ENCODE measurements around the gene RPS6KA4.
"Not testable (repeated sequence)": the region's sequence is repeated elsewhere in the genome, so short reads cannot be mapped to it uniquely, and the experiment has no call there.

Gene RPS6KA4

DNA sequence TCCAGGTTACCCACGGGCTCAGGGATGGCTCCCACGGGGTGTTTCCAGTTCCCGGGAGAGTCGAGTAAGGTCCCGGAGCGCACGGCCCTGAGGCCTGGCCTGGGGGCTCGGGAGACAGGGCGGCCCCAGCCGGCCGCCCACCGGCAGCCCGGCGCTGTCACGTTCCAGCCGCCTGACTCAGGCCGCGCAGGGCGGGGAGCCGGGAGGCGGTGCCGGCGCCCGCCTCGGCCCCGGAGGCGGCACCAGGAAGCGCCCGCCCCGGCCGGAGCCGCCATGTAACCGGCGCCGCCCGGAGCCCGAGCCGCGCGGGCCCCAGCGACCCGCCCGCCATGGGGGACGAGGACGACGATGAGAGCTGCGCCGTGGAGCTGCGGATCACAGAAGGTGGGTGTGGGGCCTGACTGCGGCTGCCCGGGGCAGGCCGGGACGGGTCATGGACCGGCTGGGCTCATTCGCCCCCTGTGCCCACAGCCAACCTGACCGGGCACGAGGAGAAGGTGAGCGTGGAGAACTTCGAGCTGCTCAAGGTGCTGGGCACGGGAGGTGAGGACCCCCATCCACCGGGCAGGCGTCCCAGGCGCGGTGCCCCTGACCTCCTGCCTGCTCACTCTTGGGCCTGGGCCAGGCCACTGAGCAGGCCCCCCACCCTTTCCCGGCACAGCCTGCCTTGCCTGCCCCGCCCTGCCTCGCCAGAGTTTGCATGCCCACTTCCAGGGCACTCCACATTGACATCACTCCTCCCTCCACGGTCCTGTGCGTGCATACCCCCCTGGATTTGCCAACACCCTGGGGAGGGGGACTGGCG is at the start of gene RPS6KA4:
Gene RPS6KA4, plus strand, starts transcription at position 256 of the 805 bp plus-strand sequence. Its CDS starts 74 bp downstream, at position 330.
- DNase-seq (ENCODE audit: low read depth): no peak

DNA sequence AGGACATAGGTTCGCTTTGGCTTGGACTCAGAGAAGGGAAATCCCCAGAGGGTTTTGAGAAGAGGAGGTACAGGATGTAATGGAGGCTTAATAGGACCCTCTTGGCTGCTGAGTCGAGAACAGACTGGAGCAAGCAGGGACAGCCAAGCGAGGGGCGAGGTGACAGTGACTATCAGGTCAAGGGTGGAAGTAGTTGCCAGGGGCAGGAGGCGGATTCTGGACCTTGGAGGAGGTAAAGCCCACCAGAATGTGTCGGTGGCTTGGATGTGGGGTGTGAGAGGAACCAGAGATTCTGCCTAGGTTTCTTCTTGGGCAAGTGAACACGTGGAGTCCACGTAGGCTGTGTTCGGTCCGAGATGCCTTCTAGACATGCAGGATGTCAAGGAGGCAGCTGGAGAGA is 46.0 kb upstream of the RPS6KA4 start:
- no peak for DNase-seq (ENCODE audit: low read depth)

DNA sequence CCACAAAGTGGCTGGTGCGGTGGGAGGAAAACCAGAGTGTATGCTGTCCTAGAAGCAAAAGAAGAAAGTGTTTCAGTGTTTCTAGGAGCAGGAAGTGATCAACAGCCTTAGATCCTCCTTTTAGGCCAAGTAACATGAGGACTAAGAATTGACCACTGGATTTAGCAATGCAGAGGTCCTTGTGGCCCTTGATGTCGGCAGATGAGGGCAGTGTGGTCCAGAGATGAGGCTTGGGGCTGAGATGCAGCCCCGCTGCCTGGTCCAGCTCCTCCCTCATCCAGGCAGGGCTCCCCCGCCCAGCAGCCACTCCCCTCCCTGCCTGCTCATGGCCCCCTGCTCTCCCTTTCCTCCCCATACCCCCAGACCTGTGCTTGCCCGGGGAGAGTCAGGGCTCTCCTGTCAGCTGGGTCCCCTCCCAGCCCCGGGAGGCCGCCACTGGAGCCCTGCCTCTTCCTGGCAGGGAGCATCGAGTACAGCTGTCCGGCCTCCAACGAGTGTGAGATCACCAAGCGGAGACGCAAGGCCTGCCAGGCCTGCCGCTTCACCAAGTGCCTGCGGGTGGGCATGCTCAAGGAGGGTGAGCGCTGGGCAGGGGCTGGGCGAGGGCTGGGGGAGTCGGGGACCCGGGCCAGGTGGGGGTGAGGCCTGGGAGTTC is 45.3 kb upstream of the RPS6KA4 start:
- DNase-seq (ENCODE audit: low read depth): no peak

DNA sequence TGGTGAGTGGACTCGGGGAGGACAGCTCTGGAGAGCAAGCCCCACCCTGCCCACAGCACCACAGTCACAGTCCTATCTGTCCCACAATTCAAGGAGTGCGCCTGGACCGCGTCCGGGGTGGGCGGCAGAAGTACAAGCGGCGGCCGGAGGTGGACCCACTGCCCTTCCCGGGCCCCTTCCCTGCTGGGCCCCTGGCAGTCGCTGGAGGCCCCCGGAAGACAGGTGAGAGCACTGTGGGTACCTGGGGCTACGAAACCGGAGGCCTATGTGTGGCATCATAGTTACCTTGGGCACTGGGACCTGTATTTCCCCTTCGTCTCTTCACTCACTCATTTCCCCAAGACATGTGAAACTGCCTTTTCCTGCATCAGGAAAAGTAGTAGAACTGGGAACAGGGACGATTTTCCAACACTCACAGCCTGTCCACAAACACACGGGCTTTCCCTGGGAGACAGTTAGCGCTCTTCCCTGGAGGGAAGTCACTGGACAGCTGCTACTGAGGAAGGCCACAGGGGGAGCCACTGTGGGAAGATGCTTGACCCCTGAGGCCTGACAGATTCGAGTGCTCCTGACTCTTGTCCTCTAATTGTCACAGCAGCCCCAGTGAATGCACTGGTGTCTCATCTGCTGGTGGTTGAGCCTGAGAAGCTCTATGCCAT is 44.7 kb upstream of the RPS6KA4 start:
- no peak for DNase-seq (ENCODE audit: low read depth)

DNA sequence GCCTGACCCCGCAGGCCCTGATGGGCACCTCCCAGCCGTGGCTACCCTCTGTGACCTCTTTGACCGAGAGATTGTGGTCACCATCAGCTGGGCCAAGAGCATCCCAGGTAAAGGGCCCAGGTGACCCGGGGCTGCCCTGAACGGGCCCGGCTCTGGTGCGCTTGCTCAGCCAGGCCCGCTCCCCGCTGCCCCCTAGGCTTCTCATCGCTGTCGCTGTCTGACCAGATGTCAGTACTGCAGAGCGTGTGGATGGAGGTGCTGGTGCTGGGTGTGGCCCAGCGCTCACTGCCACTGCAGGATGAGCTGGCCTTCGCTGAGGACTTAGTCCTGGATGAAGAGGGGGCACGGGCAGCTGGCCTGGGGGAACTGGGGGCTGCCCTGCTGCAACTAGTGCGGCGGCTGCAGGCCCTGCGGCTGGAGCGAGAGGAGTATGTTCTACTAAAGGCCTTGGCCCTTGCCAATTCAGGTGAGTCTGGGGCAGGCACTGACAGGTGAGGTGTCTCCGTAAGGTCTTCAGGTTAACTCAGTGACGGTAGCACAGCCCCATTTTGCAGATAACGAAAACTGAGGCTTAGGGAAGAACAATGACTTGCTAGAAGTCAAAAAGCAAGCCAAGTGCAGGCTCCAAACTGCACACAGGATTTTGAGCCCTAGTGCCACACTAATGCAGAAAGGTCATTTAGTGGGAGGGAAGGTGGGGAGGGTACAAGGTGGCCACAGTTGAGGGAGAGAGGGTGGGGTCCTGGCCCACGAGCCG is 44.0 kb upstream of the RPS6KA4 start:
- no peak for DNase-seq (ENCODE audit: low read depth)

DNA sequence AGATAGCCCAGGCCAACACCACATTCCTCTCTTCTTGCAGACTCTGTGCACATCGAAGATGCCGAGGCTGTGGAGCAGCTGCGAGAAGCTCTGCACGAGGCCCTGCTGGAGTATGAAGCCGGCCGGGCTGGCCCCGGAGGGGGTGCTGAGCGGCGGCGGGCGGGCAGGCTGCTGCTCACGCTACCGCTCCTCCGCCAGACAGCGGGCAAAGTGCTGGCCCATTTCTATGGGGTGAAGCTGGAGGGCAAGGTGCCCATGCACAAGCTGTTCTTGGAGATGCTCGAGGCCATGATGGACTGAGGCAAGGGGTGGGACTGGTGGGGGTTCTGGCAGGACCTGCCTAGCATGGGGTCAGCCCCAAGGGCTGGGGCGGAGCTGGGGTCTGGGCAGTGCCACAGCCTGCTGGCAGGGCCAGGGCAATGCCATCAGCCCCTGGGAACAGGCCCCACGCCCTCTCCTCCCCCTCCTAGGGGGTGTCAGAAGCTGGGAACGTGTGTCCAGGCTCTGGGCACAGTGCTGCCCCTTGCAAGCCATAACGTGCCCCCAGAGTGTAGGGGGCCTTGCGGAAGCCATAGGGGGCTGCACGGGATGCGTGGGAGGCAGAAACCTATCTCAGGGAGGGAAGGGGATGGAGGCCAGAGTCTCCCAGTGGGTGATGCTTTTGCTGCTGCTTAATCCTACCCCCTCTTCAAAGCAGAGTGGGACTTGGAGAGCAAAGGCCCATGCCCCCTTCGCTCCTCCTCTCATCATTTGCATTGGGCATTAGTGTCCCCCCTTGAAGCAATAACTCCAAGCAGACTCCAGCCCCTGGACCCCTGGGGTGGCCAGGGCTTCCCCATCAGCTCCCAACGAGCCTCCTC is 43.1 kb upstream of the RPS6KA4 start:
- not testable (repeated sequence) for DNase-seq (ENCODE audit: low read depth)

DNA sequence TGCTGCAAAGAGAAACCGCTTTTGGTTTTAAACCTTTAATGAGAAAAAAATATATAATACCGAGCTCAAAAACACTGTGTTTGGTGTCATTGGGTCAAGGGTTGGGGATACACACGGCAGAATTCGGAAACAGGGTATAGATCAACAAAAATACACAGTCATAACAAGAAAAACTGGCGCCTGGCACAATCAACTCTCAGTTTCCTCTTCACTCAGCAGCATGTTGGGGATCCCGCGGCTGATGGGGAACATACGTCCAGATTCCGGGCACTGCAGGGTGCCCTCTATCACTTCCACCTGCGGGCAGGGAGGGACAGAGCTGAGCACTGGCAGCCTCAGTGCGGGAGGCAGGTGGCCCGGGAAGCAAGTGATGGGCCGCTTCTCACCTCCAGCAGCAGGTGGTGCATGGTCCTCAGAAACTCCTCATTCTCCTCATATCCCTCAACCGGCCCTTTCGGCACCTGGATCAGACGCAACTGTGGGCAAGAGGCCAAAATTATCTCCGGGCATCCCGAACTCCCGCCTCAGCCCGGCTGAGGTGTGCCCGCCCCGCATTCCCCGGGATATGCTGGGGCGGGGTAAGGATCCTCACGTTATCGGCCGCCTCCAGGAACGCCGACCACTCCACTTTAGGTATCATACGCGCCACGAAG is 42.2 kb upstream of the RPS6KA4 start:
- no peak for DNase-seq (ENCODE audit: low read depth)

DNA sequence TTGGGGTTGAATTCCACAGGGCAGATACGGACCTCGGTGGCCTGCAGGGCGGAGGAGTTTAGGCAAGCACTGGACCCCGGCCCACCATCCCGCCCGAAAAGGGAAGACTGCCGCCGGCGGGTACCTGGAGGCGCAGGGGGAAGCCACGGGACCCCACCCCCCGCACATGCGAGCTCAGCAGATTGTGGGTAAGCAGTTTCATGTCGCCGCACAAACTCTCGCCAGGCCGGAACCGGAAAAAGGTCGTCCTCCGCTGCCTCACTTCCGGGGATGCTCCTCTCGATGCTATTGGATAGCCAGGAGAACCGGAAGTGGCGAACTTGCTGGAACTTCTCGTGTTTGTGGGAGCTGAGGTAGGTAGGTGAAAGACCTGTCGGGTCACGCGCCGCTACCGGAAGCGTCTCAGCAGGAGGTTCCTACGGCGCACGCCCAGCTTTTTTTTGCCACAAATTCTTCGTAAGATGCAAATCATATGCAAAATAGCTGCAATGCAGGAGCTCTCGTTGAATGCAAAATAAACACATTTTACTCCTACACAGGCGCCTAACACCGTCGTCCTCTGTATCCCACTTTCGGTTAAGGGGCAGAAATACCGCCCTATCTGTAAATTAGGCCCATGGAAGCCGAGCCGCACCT is 41.5 kb upstream of the RPS6KA4 start, which contains the start of gene TRMT112:
Gene TRMT112, minus strand, starts transcription at position 235 of the 636 bp plus-strand sequence. Its CDS starts 33 bp downstream, at position 202.
- peak; percentile 95 for DNase-seq (ENCODE audit: low read depth)

DNA sequence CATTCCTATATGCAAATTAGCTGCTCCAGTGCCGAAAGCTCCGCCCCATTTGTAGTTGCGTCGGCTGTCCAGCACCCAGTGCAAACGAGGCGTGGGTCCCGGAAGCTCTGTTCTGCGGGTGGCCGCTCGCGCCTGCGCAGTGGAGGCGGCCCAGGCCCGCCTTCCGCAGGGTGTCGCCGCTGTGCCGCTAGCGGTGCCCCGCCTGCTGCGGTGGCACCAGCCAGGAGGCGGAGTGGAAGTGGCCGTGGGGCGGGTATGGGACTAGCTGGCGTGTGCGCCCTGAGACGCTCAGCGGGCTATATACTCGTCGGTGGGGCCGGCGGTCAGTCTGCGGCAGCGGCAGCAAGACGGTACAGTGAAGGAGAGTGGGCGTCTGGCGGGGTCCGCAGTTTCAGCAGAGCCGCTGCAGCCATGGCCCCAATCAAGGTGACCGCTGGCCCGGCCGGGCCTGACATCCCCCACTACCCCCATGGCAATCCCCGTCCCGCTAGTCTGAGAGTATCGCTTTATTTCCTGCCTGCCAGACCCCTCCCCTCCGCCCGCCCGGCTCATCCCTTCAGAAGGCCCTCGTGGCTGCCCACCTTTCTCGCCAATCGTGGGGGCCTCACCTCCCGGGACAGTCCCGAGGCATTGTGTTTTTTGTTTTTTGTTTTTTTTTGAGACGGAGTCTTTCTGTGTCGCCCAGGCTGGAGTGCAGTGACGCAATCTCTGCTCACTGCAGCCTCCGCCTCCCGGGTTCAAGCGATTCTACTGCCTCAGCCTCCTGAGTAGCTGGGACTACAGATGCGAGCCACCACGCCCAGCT is 40.8 kb upstream of the RPS6KA4 start, which contains the start of gene PRDX5:
Gene PRDX5, plus strand, starts transcription at position 161 of the 805 bp plus-strand sequence. Its CDS starts 95 bp downstream, at position 256.
- DNase-seq (ENCODE audit: low read depth): peak; percentile 90

DNA sequence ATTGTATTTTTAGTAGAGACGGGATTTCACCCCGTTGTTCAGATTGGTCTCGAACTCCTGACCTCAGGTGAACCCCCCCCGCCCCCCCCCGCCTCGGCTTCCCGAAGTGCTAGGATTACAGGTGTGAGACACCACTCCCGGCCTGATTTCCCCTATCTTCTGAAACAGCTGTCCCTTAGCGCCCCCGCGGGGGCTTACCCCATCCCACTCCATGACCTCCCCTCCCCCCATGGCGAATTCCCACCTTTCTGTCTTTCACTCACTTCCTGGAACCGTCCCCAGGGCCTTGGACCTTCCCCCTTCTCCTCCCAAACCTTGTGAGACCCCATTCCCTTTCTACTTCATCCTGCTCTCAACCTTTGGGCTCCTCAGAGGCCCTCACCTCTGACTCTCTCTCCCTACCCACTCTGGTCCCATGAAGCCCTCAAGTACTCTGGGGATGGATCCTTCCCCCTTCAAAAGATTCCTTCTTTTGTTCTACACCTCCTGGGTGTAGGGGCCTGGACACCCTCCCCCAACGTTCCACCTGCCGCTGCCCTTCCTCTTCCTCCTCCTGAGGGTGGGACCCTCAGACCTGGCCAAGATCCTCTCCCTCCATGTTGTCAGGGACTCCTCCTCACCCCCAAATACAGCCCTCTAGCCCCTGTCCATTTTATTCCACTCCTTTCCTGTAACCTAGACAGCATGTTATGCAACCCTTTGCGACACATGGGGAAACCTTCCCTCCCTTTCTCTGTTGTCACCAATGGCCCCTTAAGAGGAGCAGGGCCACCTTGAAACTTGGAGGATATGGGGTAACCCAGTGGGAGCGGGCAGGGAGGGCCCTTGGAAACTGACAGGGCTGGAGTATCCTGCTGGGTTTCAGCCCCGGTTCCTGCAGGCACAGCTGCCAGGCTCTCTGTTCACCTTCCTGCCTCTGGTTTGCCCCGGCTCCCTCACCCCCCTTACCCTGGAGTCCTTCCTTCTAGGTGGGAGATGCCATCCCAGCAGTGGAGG is 39.9 kb upstream of the RPS6KA4 start:
- DNase-seq (ENCODE audit: low read depth): no peak

DNA sequence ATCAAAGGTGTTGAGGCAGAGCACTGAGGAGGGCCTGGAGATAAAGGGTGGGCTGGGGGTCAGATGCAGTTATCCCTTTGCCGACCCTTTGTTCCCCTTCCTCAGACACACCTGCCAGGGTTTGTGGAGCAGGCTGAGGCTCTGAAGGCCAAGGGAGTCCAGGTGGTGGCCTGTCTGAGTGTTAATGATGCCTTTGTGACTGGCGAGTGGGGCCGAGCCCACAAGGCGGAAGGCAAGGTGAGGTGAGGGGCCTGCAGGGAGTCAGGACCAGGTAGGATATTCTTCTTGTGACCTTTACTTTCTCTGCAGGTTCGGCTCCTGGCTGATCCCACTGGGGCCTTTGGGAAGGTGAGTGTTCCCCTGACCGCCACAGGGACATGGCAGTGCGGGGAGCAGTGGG is 38.4 kb upstream of the RPS6KA4 start:
- DNase-seq (ENCODE audit: low read depth): no peak

DNA sequence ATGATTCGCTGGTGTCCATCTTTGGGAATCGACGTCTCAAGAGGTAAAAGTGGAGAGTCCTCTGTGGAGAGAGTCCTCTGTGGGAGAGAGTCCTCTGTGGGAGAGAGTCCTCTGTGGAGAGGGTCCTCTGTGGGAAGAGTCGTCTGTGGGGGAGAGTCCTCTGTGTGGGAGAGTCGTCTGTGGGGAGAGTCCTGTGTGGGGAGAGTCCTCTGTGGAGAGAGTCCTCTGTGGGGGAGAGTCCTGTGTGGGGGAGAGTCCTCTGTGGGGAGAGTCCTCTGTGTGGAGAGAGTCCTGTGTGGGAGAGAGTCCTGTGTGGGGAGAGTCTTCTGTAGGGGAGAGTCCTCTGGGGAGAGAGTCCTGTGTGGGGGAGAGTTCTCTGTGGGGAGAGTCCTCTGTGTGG is 37.9 kb upstream of the RPS6KA4 start:
- no peak for DNase-seq (ENCODE audit: low read depth)

DNA sequence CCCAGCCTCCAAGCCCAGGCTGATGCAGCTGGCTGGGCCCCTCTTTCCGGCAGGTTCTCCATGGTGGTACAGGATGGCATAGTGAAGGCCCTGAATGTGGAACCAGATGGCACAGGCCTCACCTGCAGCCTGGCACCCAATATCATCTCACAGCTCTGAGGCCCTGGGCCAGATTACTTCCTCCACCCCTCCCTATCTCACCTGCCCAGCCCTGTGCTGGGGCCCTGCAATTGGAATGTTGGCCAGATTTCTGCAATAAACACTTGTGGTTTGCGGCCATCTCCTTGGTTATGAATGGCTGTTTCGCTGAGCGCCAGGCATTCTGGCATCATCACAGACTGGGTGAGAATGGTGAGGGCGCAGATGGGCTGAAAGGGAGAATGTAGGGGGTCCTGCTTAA is 37.4 kb upstream of the RPS6KA4 start:
- DNase-seq (ENCODE audit: low read depth): no peak

DNA sequence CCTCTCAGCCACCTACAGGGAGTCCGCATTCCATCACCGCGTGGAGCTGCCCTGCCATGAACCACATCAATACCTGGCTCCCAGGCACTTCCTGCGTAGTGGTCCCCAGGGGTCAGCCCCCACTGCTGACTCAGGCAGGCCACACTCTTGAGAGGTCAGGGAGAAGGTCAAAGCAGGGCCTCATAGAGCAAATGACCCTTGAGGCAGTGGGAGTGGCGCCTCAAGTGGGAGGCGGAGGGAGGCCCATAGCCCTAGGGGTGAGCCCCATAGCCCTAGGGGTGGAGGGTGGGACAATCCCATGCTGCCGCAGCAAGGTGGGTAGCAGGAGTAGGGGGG is 36.1 kb upstream of the RPS6KA4 start:
- DNase-seq (ENCODE audit: low read depth): no peak

DNA sequence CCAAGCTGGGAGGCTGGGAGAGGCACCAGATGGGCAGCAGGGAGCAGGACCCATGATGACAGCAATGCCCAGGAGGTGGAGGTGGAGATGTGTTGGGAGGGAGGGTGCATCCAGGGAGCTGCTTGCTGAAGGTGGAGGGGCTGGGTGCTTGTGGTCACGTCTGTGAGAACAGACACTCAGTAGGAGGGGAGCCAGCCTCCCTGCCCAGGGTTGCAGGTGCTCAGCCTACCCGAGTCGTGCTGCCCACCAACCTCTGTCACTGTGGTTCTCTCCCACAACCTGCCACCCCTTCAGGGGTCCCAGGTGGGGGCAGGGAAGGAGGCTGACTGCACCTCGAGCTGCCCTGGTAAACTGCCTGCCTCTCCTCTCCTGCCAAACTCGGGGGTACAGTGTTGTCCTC is 35.6 kb upstream of the RPS6KA4 start:
- no peak for DNase-seq (ENCODE audit: low read depth)

DNA sequence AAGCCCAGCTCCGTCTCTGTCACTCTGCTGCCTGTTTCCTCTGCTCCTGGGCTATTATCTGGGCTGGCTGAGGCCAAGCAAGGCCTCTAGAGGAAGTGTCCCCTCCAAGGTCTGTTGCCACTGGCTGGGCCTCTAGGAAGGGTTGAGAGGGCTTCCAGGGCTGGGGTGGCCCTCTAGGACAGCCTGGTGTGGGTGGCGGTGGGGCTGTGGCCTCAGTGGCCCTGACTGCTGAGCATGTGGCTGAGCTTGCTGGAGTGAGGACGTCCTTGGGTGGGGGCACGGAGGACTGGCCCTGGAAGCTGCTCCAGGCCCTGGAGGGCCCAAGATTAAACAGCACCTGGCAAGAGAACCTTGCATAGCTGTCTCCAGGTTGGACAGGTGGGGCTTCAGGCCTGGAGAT is 35.0 kb upstream of the RPS6KA4 start:
- DNase-seq (ENCODE audit: low read depth): not testable (repeated sequence)

DNA sequence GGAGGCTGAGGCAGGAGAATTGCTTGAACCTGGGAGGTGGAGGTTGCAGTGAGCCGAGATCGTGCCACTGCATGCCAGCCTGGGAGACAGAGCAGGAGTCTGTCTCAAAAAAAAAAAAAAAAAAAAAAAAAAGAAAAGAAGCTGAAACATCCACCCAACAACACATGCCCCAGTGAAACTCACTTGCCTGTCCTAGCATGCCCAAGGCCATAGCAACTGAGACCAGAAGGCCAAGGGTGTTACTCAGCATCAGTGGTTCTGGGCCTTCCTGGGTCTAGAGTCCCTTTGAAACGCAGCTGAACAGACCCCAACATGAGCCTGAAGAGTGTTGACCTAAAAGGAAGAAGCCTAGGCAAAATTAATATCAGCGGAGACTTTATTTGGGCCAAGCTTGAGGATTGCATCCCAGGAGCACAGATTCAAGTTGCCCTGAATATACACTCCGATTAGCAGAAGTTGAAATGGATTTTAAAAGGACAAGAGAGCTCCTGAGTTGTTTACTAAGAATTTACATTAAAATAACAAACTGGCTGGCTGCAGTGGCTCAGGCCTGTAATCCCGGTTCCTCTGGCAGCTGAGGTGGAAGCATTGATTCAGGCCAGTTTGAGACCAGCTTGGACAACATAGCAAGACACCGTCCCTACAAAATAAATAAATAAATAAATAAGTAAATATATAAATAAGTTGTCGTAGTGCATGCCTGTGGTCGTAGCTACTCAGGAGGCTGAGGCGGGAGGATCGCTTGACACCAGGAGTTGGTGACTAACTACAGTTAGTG is 34.1 kb upstream of the RPS6KA4 start:
- no peak for DNase-seq (ENCODE audit: low read depth)
